Tibial nerve (tissue), 4 donors: ENCODE data around the gene VAMP7. TPM values are rescaled to one million over a fixed set of nuclear protein-coding genes. Genes with fewer than 3 reads are reported as not detected.
"Not testable (repeated sequence)": the region's sequence is repeated elsewhere in the genome, so short reads cannot be mapped to it uniquely, and the experiment has no call there.

ENCODE experiments used
- DNase-seq, 2 donors: peaks; one replicate each; pipeline ENCODE4 v3.0.0-alpha.2; 2019; ENCODE audit warnings: low spot score in 2 of 2
- H3K27ac ChIP-seq, 4 donors: fragments of 200-600 bp; sonication (generic) in 3 of 4; one replicate each; pipeline ENCODE4 v1.5.1; 2017 to 2019; ENCODE audit warnings: mild to moderate bottlenecking in 1 of 4
- H3K27me3 ChIP-seq, 2 donors: fragments of 200-600 bp; sonication (generic) in 1 of 2; one replicate each; pipeline versions ENCODE4 v1.5.1 to v1.6.0; 2017 to 2019
- H3K36me3 ChIP-seq, 3 donors: fragments of 200-600 bp; sonication (generic); one replicate each; pipeline ENCODE4 v1.5.1; 2018 to 2019
- H3K4me1 ChIP-seq, 4 donors: fragments of 200-600 bp; sonication (generic) in 3 of 4; one replicate each; pipeline ENCODE4 v1.5.1; 2017 to 2019
- H3K4me3 ChIP-seq, 4 donors: fragments of 200-600 bp; sonication (generic) in 3 of 4; one replicate each; pipeline ENCODE4 v1.5.1; 2017 to 2019; ENCODE audit warnings: mild to moderate bottlenecking in 1 of 4, moderate library complexity in 1 of 4
- H3K9me3 ChIP-seq, 4 donors: fragments of 200-600 bp; sonication (generic) in 3 of 4; one replicate each; pipeline ENCODE4 v1.5.1; 2017 to 2019
- EP300 ChIP-seq, 2 donors: sonication (generic); formaldehyde crosslinking; IDR thresholded peaks; one replicate each; pipeline ENCODE4 v1.6.1; 2017; ENCODE audit warnings: antibody characterized with exemption in 2 of 2, mild to moderate bottlenecking in 1 of 2
- POLR2A ChIP-seq, 2 donors: fragments of 450-650 bp; IDR thresholded peaks; one replicate each; pipeline ENCODE4 v1.6.1; 2017; ENCODE audit warnings: antibody characterized with exemption in 2 of 2, mild to moderate bottlenecking in 2 of 2, moderate library complexity in 2 of 2
- WGBS, 2 donors: methylation state at CpG; one replicate each; pipeline ENCODE4 v1.1.5; 2018; 5-methylcytosine and 5-hydroxymethylcytosine counted together
- total RNA-seq, 4 donors: library from RNA; depleted of rRNA; stranded (reverse); fragments of >200 nt; gene quantifications; one replicate each; pipeline ENCODE4 v1.1.0, GENCODE V29; 2016
- TF ChIP-seq, protein P1 (sequence below), 5 experiments: fragments of 200-600 bp in 3 of 5; fragments of 450-650 bp in 2 of 5; sonication (generic) in 3 of 5; IDR thresholded peaks; one replicate each; pipeline ENCODE4 v1.5.1; 2016 to 2019; ENCODE audit warnings: antibody characterized with exemption in 5 of 5, mild to moderate bottlenecking in 3 of 5, moderate library complexity in 2 of 5

Gene VAMP7
- total RNA-seq, 4 donors from 2014 or later: 24.9 to 32.1 (median 25.5) TPM

DNA sequence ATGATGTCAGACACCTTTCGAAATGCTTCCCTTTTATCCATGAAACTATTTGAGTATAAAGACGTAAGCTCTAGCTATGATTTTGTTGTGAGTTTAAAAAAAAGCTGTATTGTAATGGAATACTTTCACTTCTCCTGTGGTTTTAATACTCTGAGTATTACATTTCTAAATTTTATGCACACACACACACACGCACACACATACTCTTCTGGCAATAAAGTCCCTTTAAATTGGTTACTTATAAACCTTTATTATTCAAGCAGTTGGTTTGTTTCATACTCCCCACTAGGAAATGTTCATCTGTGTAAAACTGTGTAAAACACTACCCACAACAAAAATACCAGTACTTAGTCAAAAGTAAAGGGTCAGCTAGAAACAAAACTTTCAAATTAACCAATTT, 18.2 kb downstream of the VAMP7 start:
- WGBS, 2 donors: 73 to 75% methylated on average over 3 of the region's 3 CpGs
- no peaks in the 10 kb centered on the region for H3K4me1 ChIP-seq
- H3K36me3 ChIP-seq: peaks cover 0 to 42% (median 0%) of the 10 kb centered on the region in 3 donors
- no peak overlapping the region for H3K27ac ChIP-seq
- no peak for TF ChIP-seq EP300 (IDR thresholded peaks at IDR 0.05)
- TF ChIP-seq, protein P1, sequence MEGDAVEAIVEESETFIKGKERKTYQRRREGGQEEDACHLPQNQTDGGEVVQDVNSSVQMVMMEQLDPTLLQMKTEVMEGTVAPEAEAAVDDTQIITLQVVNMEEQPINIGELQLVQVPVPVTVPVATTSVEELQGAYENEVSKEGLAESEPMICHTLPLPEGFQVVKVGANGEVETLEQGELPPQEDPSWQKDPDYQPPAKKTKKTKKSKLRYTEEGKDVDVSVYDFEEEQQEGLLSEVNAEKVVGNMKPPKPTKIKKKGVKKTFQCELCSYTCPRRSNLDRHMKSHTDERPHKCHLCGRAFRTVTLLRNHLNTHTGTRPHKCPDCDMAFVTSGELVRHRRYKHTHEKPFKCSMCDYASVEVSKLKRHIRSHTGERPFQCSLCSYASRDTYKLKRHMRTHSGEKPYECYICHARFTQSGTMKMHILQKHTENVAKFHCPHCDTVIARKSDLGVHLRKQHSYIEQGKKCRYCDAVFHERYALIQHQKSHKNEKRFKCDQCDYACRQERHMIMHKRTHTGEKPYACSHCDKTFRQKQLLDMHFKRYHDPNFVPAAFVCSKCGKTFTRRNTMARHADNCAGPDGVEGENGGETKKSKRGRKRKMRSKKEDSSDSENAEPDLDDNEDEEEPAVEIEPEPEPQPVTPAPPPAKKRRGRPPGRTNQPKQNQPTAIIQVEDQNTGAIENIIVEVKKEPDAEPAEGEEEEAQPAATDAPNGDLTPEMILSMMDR (IDR thresholded peaks at IDR 0.05): no peak
- no peaks in the 10 kb centered on the region for H3K27me3 ChIP-seq
- no peak overlapping the region for H3K4me3 ChIP-seq
- DNase-seq: no peak
- peaks cover 0 to 4% (median 2%) of the 10 kb centered on the region in 4 donors for H3K9me3 ChIP-seq

- H3K27me3 ChIP-seq: no peaks in the 10 kb centered on the region
- WGBS, 2 donors: 83 to 94% methylated on average over 2 of the region's 2 CpGs
- H3K4me1 ChIP-seq: no peaks in the 10 kb centered on the region
- H3K27ac ChIP-seq: no peak overlapping the region
- TF ChIP-seq, protein P1 (IDR thresholded peaks at IDR 0.05): no peak
- TF ChIP-seq POLR2A (IDR thresholded peaks at IDR 0.05): no peak
- TF ChIP-seq EP300 (IDR thresholded peaks at IDR 0.05): no peak
- no peak for DNase-seq
- H3K4me3 ChIP-seq: no peak overlapping the region
- peaks cover 0 to 4% (median 2%) of the 10 kb centered on the region in 4 donors for H3K9me3 ChIP-seq
- H3K36me3 ChIP-seq: peaks cover 0 to 43% (median 0%) of the 10 kb centered on the region in 3 donors
Measured at GRCh38 chrX:155900765-155901164, 19.6 kb downstream of the VAMP7 start.

GRCh38 chrX:155907661-155908060, 26.5 kb downstream of the VAMP7 start:
- not testable (repeated sequence) for H3K4me1 ChIP-seq, H3K27ac ChIP-seq, DNase-seq, H3K4me3 ChIP-seq, H3K27me3 ChIP-seq
- Histone ChIP-seq H3K9me3 (peaks cover 0 to 13% (median 0%) of the 10 kb centered on the region in 4 donors), H3K36me3 (peaks cover 0 to 41% (median 0%) of the 10 kb centered on the region in 3 donors)
- WGBS, 2 donors: 94 to 95% methylated on average over 26 of the region's 26 CpGs

DNA sequence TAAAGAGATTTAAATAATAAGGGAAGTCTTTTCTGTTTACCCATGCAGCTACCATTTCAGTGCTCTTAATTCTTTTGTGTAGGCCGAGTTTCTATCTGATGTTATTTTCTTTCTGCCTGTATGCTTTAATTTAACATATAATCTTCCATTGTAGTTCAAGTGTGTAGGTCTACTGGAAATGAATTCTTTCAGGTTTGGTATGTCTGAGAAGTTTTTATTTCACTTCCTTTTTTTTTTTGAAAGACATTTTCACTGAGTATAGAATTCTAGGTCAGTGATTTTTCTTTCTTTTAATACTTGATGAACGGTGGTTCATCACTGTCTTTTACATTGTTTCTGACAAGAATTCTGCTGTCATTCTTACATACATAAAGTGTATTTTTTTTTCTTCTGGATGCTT, 42.1 kb downstream of the VAMP7 start:
- no peak overlapping the region for H3K4me3 ChIP-seq
- TF ChIP-seq POLR2A (IDR thresholded peaks at IDR 0.05) (no peak), EP300 (IDR thresholded peaks at IDR 0.05) (no peak)
- TF ChIP-seq, protein P1 (IDR thresholded peaks at IDR 0.05): no peak
- 73 to 81% methylated on average over 2 of the region's 2 CpGs for WGBS, 2 donors

GRCh38 chrX:155930852-155931618, 49.9 kb downstream of the VAMP7 start:
- Histone ChIP-seq H3K36me3 (peaks cover 0 to 40% (median 3%) of the 10 kb centered on the region in 3 donors), H3K9me3 (peaks cover 0 to 34% (median 4%) of the 10 kb centered on the region in 4 donors)
- 91 to 92% methylated on average over 7 of the region's 8 CpGs for WGBS, 2 donors
- not testable (repeated sequence) for DNase-seq, H3K27ac ChIP-seq, H3K4me1 ChIP-seq, H3K27me3 ChIP-seq, H3K4me3 ChIP-seq

More for the DNA sequence above, 42.1 kb downstream of the VAMP7 start:
- Histone ChIP-seq H3K27me3 (no peaks in the 10 kb centered on the region), H3K36me3 (peaks cover 0 to 58% (median 0%) of the 10 kb centered on the region in 3 donors), H3K9me3 (no peaks in the 10 kb centered on the region), H3K4me1 (no peaks in the 10 kb centered on the region), H3K27ac (no peak overlapping the region)
- no peak for DNase-seq

DNA sequence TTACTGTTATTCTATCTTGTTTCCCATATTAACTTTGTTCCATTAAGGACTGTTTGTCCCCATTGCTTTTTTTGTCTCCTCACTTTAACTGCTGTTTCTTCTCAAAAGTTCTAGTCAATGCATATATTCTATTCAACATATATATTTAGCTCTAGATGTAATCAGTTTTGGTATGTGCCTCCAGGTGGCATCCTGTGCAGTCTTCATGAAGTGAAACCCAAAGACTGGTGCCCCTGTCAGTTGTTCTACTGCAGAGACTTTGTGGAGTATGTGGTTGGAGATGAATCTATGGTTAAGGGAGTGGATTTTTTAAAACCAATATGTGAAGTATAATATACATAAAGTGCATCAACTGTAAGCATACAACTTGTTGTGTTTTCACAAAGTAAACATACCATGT, 57.0 kb downstream of the VAMP7 start:
- Histone ChIP-seq H3K36me3 (peaks cover 0 to 28% (median 4%) of the 10 kb centered on the region in 3 donors), H3K4me1 (no peaks in the 10 kb centered on the region), H3K27me3 (no peaks in the 10 kb centered on the region), H3K4me3 (no peak overlapping the region), H3K9me3 (peaks cover 0 to 12% (median 0%) of the 10 kb centered on the region in 4 donors), H3K27ac (no peak overlapping the region)
- DNase-seq: no peak
- TF ChIP-seq, protein P1 (IDR thresholded peaks at IDR 0.05): no peak
- TF ChIP-seq EP300 (IDR thresholded peaks at IDR 0.05): no peak
- no peak for TF ChIP-seq POLR2A (IDR thresholded peaks at IDR 0.05)
